ENCODE data around the gene DYNC1I1. TPM values are rescaled to one million over a fixed set of nuclear protein-coding genes. Genes with fewer than 3 reads are reported as not detected.

DYNC1I1 gene
- total RNA-seq, 2 experiments from 2014 or later = not detected

GRCh38 chr7:95808396-95808795, 36.0 kb downstream of the DYNC1I1 start:
- no peak for TF ChIP-seq CTCF (IDR thresholded peaks at IDR 0.05)
- peaks cover 4% of the 10 kb centered on the region for H3K27me3 Mint-ChIP-seq
- ChIA-PET POLR2A (no interaction called here), CTCF (no interaction called here)
- H3K4me3 Mint-ChIP-seq = no peak overlapping the region
- no peak overlapping the region for H3K27ac Mint-ChIP-seq
- no peaks in the 10 kb centered on the region for H3K9me3 Mint-ChIP-seq
- H3K36me3 Mint-ChIP-seq (ENCODE audit: low read depth) = no peaks in the 10 kb centered on the region
- H3K4me1 Mint-ChIP-seq (ENCODE audit: low read depth) = no peaks in the 10 kb centered on the region
- DNase-seq = no peak
- intact Hi-C loops (cut with micrococcal nuclease) = no loop called here
- ATAC-seq = no peak

GRCh38 chr7:95811846-95812445, 39.6 kb downstream of the DYNC1I1 start:
- ATAC-seq = no peak

GRCh38 chr7:95814721-95815120, 42.4 kb downstream of the DYNC1I1 start:
- intact Hi-C loops (cut with micrococcal nuclease) = no loop called here
- H3K27ac Mint-ChIP-seq = no peak overlapping the region
- H3K27me3 Mint-ChIP-seq = peaks cover 1% of the 10 kb centered on the region
- H3K9me3 Mint-ChIP-seq = no peaks in the 10 kb centered on the region
- TF ChIP-seq CTCF (IDR thresholded peaks at IDR 0.05) = no peak
- no peaks in the 10 kb centered on the region for H3K36me3 Mint-ChIP-seq (ENCODE audit: low read depth)
- no peaks in the 10 kb centered on the region for H3K4me1 Mint-ChIP-seq (ENCODE audit: low read depth)
- DNase-seq (no peak), ATAC-seq (no peak)
- CTCF ChIA-PET = interaction anchor here (0.9 to 1.1 kb wide), 2 partner anchors 10 to 26 kb away, joined by 3 to 4 read pairs; no protein-coding TSS in a partner anchor
- H3K4me3 Mint-ChIP-seq = no peak overlapping the region
- POLR2A ChIA-PET = no interaction called here

More at GRCh38 chr7:95811846-95812445, 39.6 kb downstream of the DYNC1I1 start:
- Mint-ChIP-seq H3K4me3 (no peak overlapping the region), H3K27ac (no peak overlapping the region), H3K4me1 (ENCODE audit: low read depth) (no peaks in the 10 kb centered on the region), H3K27me3 (peaks cover 1% of the 10 kb centered on the region), H3K9me3 (no peaks in the 10 kb centered on the region), H3K36me3 (ENCODE audit: low read depth) (no peaks in the 10 kb centered on the region)
- intact Hi-C loops (cut with micrococcal nuclease) = no loop called here
- POLR2A ChIA-PET = no interaction called here
- DNase-seq = no peak
- TF ChIP-seq CTCF (IDR thresholded peaks at IDR 0.05) = no peak
- CTCF ChIA-PET = interaction anchor here (0.9 kb wide), 1 partner anchor 59 kb away, joined by 3 read pairs; no protein-coding TSS in a partner anchor

GRCh38 chr7:95817866-95818640, 45.7 kb downstream of the DYNC1I1 start:
- H3K4me1 Mint-ChIP-seq (ENCODE audit: low read depth) = no peaks in the 10 kb centered on the region
- H3K27ac Mint-ChIP-seq = no peak overlapping the region
- ChIA-PET CTCF (no interaction called here), POLR2A (no interaction called here)
- H3K27me3 Mint-ChIP-seq = peaks cover 1% of the 10 kb centered on the region
- H3K9me3 Mint-ChIP-seq = no peaks in the 10 kb centered on the region
- intact Hi-C loops (cut with micrococcal nuclease) = no loop called here
- H3K4me3 Mint-ChIP-seq = no peak overlapping the region
- H3K36me3 Mint-ChIP-seq (ENCODE audit: low read depth) = no peaks in the 10 kb centered on the region
- TF ChIP-seq CTCF (IDR thresholded peaks at IDR 0.05) = no peak
- ATAC-seq = no peak
- no peak for DNase-seq

GRCh38 chr7:95820778-95821177, 48.4 kb downstream of the DYNC1I1 start:
- intact Hi-C loops (cut with micrococcal nuclease) = no loop called here
- ChIA-PET CTCF (no interaction called here), POLR2A (no interaction called here)
- Mint-ChIP-seq H3K27ac (no peak overlapping the region), H3K27me3 (peaks cover 1% of the 10 kb centered on the region), H3K36me3 (ENCODE audit: low read depth) (no peaks in the 10 kb centered on the region), H3K4me3 (no peak overlapping the region), H3K9me3 (no peaks in the 10 kb centered on the region), H3K4me1 (ENCODE audit: low read depth) (no peaks in the 10 kb centered on the region)
- no peak for TF ChIP-seq CTCF (IDR thresholded peaks at IDR 0.05)
- DNase-seq = no peak
- no peak for ATAC-seq
